PC-9 (cell line): ENCODE measurements around the gene SYNGAP1. TPM values are rescaled to one million over a fixed set of nuclear protein-coding genes. Genes with fewer than 3 reads are reported as not detected.
"Not testable (repeated sequence)": the region's sequence is repeated elsewhere in the genome, so short reads cannot be mapped to it uniquely, and the experiment has no call there.

Experiments
- BruUV-seq: library from RNA; stranded (reverse); fragments of 400-500 nt; replicated peaks from 2 replicates; lab custom pipeline; 2021; lab: Mats Ljungman, UMichigan
- CTCF ChIA-PET: fragments of 300-600 bp; sonication (Branson Sonifier 250); formaldehyde crosslinking; loops from one replicate; lab custom pipeline; 2022; ENCODE audit warnings: antibody characterized with exemption; lab: Charles Lee
- POLR2A ChIA-PET: fragments of 300-600 bp; sonication (Branson Sonifier 250); formaldehyde crosslinking; loops from one replicate; lab custom pipeline; 2022; ENCODE audit warnings: antibody characterized with exemption; ENCODE audit not compliant: unreplicated experiment; lab: Charles Lee
- DNase-seq, 2 experiments: peaks; one replicate each; pipeline versions ENCODE4 v3.0.0 to v3.0.0-alpha.2; 2015 to 2022; ENCODE audit warnings: mixed read lengths in 1 of 2
- H2AFZ ChIP-seq: fragments of 200-600 bp; sonication (generic); 2 replicates; pipeline ENCODE4 v1.8.1; 2017; ENCODE audit warnings: antibody characterized with exemption
- H3F3A ChIP-seq: fragments of 200-600 bp; sonication (generic); 2 replicates; pipeline ENCODE4 v1.8.1; 2017; ENCODE audit warnings: antibody characterized with exemption, mild to moderate bottlenecking, low read depth; ENCODE audit not compliant: insufficient read depth
- H3K27ac ChIP-seq: fragments of 200-600 bp; sonication (generic); 2 replicates; pipeline ENCODE4 v1.6.1; 2016; ENCODE audit warnings: mixed run types
- H3K27me3 ChIP-seq: fragments of 200-600 bp; sonication (generic); 2 replicates; pipeline ENCODE4 v1.6.1; 2016; ENCODE audit warnings: low read depth, mixed run types; ENCODE audit not compliant: insufficient read depth
- H3K36me3 ChIP-seq: fragments of 200-600 bp; sonication (generic); 2 replicates; pipeline ENCODE4 v1.6.1; 2016; ENCODE audit warnings: low read depth, mixed run types
- H3K4me1 ChIP-seq: fragments of 200-600 bp; sonication (generic); replicated peaks from 2 replicates; pipeline ENCODE4 v1.6.1; 2016; ENCODE audit warnings: mixed run types; ENCODE audit not compliant: insufficient read depth
- H3K4me2 ChIP-seq: fragments of 200-600 bp; sonication (generic); 2 replicates; pipeline ENCODE4 v1.6.1; 2017; ENCODE audit warnings: mixed run types
- H3K4me3 ChIP-seq: fragments of 200-600 bp; sonication (generic); 2 replicates; pipeline ENCODE4 v1.6.1; 2016; ENCODE audit warnings: mixed run types
- H3K79me2 ChIP-seq: fragments of 200-600 bp; sonication (generic); 2 replicates; pipeline ENCODE4 v1.6.1; 2017; ENCODE audit warnings: low read depth, mixed run types
- H3K9me2 ChIP-seq: fragments of 200-600 bp; sonication (generic); 2 replicates; pipeline ENCODE4 v1.8.1; 2017; ENCODE audit warnings: mild to moderate bottlenecking; ENCODE audit not compliant: insufficient read depth
- H3K9me3 ChIP-seq: fragments of 200-600 bp; sonication (generic); 2 replicates; pipeline ENCODE4 v1.8.1; 2016; ENCODE audit warnings: low read depth; ENCODE audit not compliant: insufficient read depth
- H4K20me1 ChIP-seq: fragments of 200-600 bp; sonication (generic); 2 replicates; pipeline ENCODE4 v1.8.1; 2017; ENCODE audit not compliant: insufficient read depth
- CTCF ChIP-seq: fragments of 200-600 bp; sonication (generic); conservative IDR thresholded peaks from 2 replicates; pipeline ENCODE4 v1.6.1; 2017; ENCODE audit warnings: mixed run types, antibody characterized with exemption, mild to moderate bottlenecking, moderate library complexity
- EZH2 ChIP-seq: fragments of 200-600 bp; sonication (generic); IDR thresholded peaks from 2 replicates; pipeline ENCODE4 v1.8.0; 2017; ENCODE audit warnings: antibody characterized with exemption, low read depth
- intact Hi-C: fragments of 100-400 bp; cut with micrococcal nuclease; formaldehyde crosslinking; loops from one replicate; pipeline ENCODE4 v1.10.0; 2022; ENCODE audit not compliant: unreplicated experiment
- total RNA-seq: library from RNA; stranded (reverse); gene quantifications from 2 replicates; pipeline ENCODE4 v1.2.3, GENCODE V29; 2021

Gene SYNGAP1
- total RNA-seq, 1 experiment from 2014 or later = 17.7 TPM

GRCh38 chr6:33397541-33397940 lies 22.3 kb upstream of the SYNGAP1 start:
- TF ChIP-seq CTCF (no peak), EZH2 (no peak)
- Histone ChIP-seq H3K27me3 (no peaks in the 10 kb centered on the region), H3K79me2 (peaks cover 59% of the 10 kb centered on the region), H3F3A (peaks cover 2% of the 10 kb centered on the region; the same call in 1 of the 2 replicates), H3K4me2 (no peak overlapping the region), H4K20me1 (no peaks in the 10 kb centered on the region; the same call in 1 of the 2 replicates), H3K4me3 (no peak overlapping the region), H3K9me3 (no peaks in the 10 kb centered on the region), H3K4me1 (peaks cover 31% of the 10 kb centered on the region), H3K27ac (no peak overlapping the region), H3K9me2 (no peaks in the 10 kb centered on the region), H3K36me3 (no peaks in the 10 kb centered on the region), H2AFZ (no peak overlapping the region)
- no peak for DNase-seq
- no TSS peak for BruUV-seq
- POLR2A ChIA-PET = no interaction called here
- intact Hi-C loops = no loop called here
- CTCF ChIA-PET = no interaction called here

DNA sequence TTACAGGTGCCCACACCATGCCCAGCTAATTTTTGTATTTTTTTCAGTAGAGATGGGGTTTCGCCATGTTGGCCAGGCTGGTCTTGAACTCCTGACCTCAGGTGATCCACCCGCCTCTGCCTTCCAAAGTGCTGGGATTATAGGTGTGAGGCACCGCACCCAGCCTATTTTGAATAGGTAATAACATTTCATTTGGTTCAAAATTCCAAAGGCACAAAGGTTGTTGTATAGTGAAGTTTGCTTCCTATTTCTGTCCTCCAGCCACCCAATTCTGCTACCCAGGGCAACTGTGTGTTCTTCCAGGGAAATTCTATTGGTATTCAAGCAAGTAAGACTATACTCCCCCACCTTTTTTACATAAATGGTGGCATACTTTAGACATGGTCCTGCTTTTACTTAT lies 21.3 kb upstream of the SYNGAP1 start:
- Histone ChIP-seq H3K79me2 (peaks cover 48% of the 10 kb centered on the region), H3K4me1 (peaks cover 20% of the 10 kb centered on the region)
- intact Hi-C loops, H3K9me2 ChIP-seq, H3K4me3 ChIP-seq, H3K27ac ChIP-seq, H2AFZ ChIP-seq, H3K4me2 ChIP-seq, H3K9me3 ChIP-seq, H4K20me1 ChIP-seq, H3K27me3 ChIP-seq, H3K36me3 ChIP-seq, DNase-seq, H3F3A ChIP-seq, BruUV-seq, CTCF ChIA-PET: not testable (repeated sequence)
- POLR2A ChIA-PET = interaction anchor here (0.7 kb wide), 1 partner anchor 73 kb away, joined by 3 read pairs; no protein-coding TSS in a partner anchor

- H3K4me2 ChIP-seq, H3K4me3 ChIP-seq, H4K20me1 ChIP-seq, intact Hi-C loops, H3F3A ChIP-seq, DNase-seq, H2AFZ ChIP-seq, H3K4me1 ChIP-seq, CTCF ChIA-PET, H3K27me3 ChIP-seq, H3K9me2 ChIP-seq, H3K9me3 ChIP-seq, H3K27ac ChIP-seq, BruUV-seq, POLR2A ChIA-PET: not testable (repeated sequence)
- Histone ChIP-seq H3K36me3 (peaks cover 11% of the 10 kb centered on the region; the same call in 1 of the 2 replicates), H3K79me2 (peaks cover 36% of the 10 kb centered on the region)
Observed at GRCh38 chr6:33399881-33400280, 20.0 kb upstream of the SYNGAP1 start.

DNA sequence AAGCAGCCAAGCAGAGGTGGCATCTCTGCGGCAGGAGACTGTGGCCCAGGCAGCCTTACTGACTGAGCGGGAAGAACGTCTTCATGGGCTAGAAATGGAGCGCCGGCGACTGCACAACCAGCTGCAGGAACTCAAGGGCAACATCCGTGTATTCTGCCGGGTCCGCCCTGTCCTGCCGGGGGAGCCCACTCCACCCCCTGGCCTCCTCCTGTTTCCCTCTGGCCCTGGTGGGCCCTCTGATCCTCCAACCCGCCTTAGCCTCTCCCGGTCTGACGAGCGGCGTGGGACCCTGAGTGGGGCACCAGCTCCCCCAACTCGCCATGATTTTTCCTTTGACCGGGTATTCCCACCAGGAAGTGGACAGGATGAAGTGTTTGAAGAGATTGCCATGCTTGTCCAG lies 15.0 kb upstream of the SYNGAP1 start:
- no peak for DNase-seq
- Histone ChIP-seq H3F3A (peaks cover 31% of the 10 kb centered on the region), H3K27me3 (no peaks in the 10 kb centered on the region), H3K79me2 (no peaks in the 10 kb centered on the region), H3K9me2 (no peaks in the 10 kb centered on the region), H3K4me1 (peaks cover 7% of the 10 kb centered on the region; the same call in 1 of the 2 replicates), H3K9me3 (no peaks in the 10 kb centered on the region), H4K20me1 (no peaks in the 10 kb centered on the region), H2AFZ (no peak overlapping the region), H3K4me2 (no peak overlapping the region), H3K36me3 (peaks cover 11% of the 10 kb centered on the region; the same call in 1 of the 2 replicates), H3K4me3 (no peak overlapping the region), H3K27ac (no peak overlapping the region)
- intact Hi-C loops = no loop called here
- ChIA-PET CTCF (no interaction called here), POLR2A (no interaction called here)
- no TSS peak for BruUV-seq
- TF ChIP-seq EZH2 (no peak), CTCF (no peak)
